CD4-positive, alpha-beta memory T cell (primary cell): ENCODE results near the gene CCDC90B. TPM values are rescaled to one million over a fixed set of nuclear protein-coding genes. Genes with fewer than 3 reads are reported as not detected.
"Not testable (repeated sequence)": the region's sequence is repeated elsewhere in the genome, so short reads cannot be mapped to it uniquely, and the experiment has no call there.

ENCODE experiments used
- CTCF ChIA-PET: fragments of 350-600 bp; sonication (Branson Sonifier 250); formaldehyde crosslinking; loops from one replicate; lab custom pipeline; 2021; ENCODE audit warnings: inconsistent platforms; ENCODE audit not compliant: partially characterized antibody; lab: Charles Lee
- POLR2A ChIA-PET: fragments of 350-600 bp; sonication (Branson Sonifier 250); formaldehyde crosslinking; loops from one replicate; lab custom pipeline; 2021; ENCODE audit not compliant: partially characterized antibody; lab: Charles Lee
- DNase-seq, 5 donors: peaks; one replicate each; pipeline versions ENCODE4 v3.0.0 to v3.0.0-alpha.2; 2020 to 2022; ENCODE audit warnings: mixed read lengths in 1 of 5
- H3K27ac ChIP-seq: one replicate; pipeline ENCODE4 v1.7.0; 2013; ENCODE audit warnings: low read depth, low read length
- H3K27me3 ChIP-seq: 2 replicates; pipeline ENCODE4 v1.7.0; 2013; ENCODE audit warnings: mild to moderate bottlenecking, low read length, moderate library complexity; ENCODE audit not compliant: insufficient read depth
- H3K36me3 ChIP-seq: 2 replicates; pipeline ENCODE4 v1.7.0; 2013; ENCODE audit warnings: mild to moderate bottlenecking, low read length, moderate library complexity; ENCODE audit not compliant: insufficient read depth
- H3K4me1 ChIP-seq: 2 replicates; pipeline ENCODE4 v1.7.0; 2013; ENCODE audit warnings: mild to moderate bottlenecking, low read length, moderate library complexity; ENCODE audit not compliant: insufficient read depth
- H3K4me3 ChIP-seq, 2 donors: one replicate each; pipeline ENCODE4 v1.7.0; 2013; ENCODE audit warnings: low read length in 2 of 2, mild to moderate bottlenecking in 1 of 2
- H3K9me3 ChIP-seq, 2 donors: one replicate each; pipeline ENCODE4 v1.7.0; 2013; ENCODE audit warnings: low read length in 2 of 2, control low read depth in 1 of 2; ENCODE audit not compliant: control insufficient read depth in 1 of 2
- H3K27ac Mint-ChIP-seq, 7 donors: one replicate each; pipeline ENCODE4 v1.8.0; 2020 to 2021; ENCODE audit warnings: mixed read lengths in 7 of 7, mild to moderate bottlenecking in 6 of 7, inconsistent platforms in 3 of 7, moderate library complexity in 3 of 7
- H3K27me3 Mint-ChIP-seq, 2 donors: one replicate each; pipeline ENCODE4 v1.8.0; 2020 to 2021; ENCODE audit warnings: mixed read lengths in 2 of 2
- H3K36me3 Mint-ChIP-seq, 2 donors: one replicate each; pipeline ENCODE4 v1.8.0; 2020 to 2021; ENCODE audit warnings: mixed read lengths in 2 of 2, inconsistent platforms in 1 of 2, mild to moderate bottlenecking in 1 of 2
- H3K4me1 Mint-ChIP-seq, 4 donors: one replicate each; pipeline ENCODE4 v1.8.0; 2020 to 2021; ENCODE audit warnings: mixed read lengths in 4 of 4, mild to moderate bottlenecking in 1 of 4
- H3K4me3 Mint-ChIP-seq, 8 donors: one replicate each; pipeline ENCODE4 v1.8.0; 2020 to 2021; ENCODE audit warnings: mixed read lengths in 8 of 8, mild to moderate bottlenecking in 7 of 8, moderate library complexity in 6 of 8, inconsistent platforms in 3 of 8
- H3K9me3 Mint-ChIP-seq, 8 donors: one replicate each; pipeline ENCODE4 v1.8.0; 2020 to 2021; ENCODE audit warnings: mixed read lengths in 8 of 8, mild to moderate bottlenecking in 5 of 8, inconsistent platforms in 3 of 8, moderate library complexity in 1 of 8
- intact Hi-C: fragments of 100-400 bp; cut with micrococcal nuclease; formaldehyde crosslinking; loops from one replicate; pipeline ENCODE4 v1.15.1; 2023
- polyA plus RNA-seq, 2 donors: library from polyadenylated mRNA; unstranded; fragments of 300-500 nt; fragmentation: Illumina TruSeq; gene quantifications; one replicate each; pipeline ENCODE4 v1.2.3, GENCODE V29; 2021
- total RNA-seq, 2 experiments: library from RNA; stranded (reverse); gene quantifications; one replicate each; pipeline ENCODE4 v1.2.3, GENCODE V29; 2021

CCDC90B gene
- total and polyA plus RNA-seq, 4 experiments from 2014 or later: 37.6 to 79.5 (median 49.4) TPM

GRCh38 chr11:83278351-83278750, 7.8 kb downstream of the CCDC90B start:
- Histone ChIP-seq H3K4me1 (peaks cover 17% of the 10 kb centered on the region), H3K27ac (no peak overlapping the region), H3K4me3 (no peak overlapping the region), H3K9me3 (no peaks in the 10 kb centered on the region), H3K36me3 (peaks cover 26% of the 10 kb centered on the region), H3K27me3 (no peaks in the 10 kb centered on the region)
- DNase-seq: no peak
- H3K4me1 Mint-ChIP-seq: peaks cover 18 to 24% (median 20%) of the 10 kb centered on the region in 4 donors
- H3K36me3 Mint-ChIP-seq: peaks cover 38 to 56% of the 10 kb centered on the region in 2 donors
- no peak overlapping the region for H3K27ac Mint-ChIP-seq
- no peaks in the 10 kb centered on the region for H3K9me3 Mint-ChIP-seq
- CTCF ChIA-PET: no interaction called here
- intact Hi-C loops: no loop called here
- H3K27me3 Mint-ChIP-seq: no peaks in the 10 kb centered on the region
- H3K4me3 Mint-ChIP-seq: no peak overlapping the region
- POLR2A ChIA-PET: no interaction called here

GRCh38 chr11:83275888-83276641, 10.1 kb downstream of the CCDC90B start:
- Histone ChIP-seq H3K4me1 (no peaks in the 10 kb centered on the region), H3K27ac (no peak overlapping the region), H3K9me3 (no peaks in the 10 kb centered on the region), H3K36me3 (peaks cover 34% of the 10 kb centered on the region), H3K27me3 (no peaks in the 10 kb centered on the region), H3K4me3 (no peak overlapping the region)
- Mint-ChIP-seq H3K4me3 (no peak overlapping the region), H3K36me3 (peaks cover 51 to 70% of the 10 kb centered on the region in 2 donors), H3K27me3 (no peaks in the 10 kb centered on the region), H3K9me3 (peaks cover 0 to 6% (median 0%) of the 10 kb centered on the region in 8 donors), H3K4me1 (peaks cover 8 to 14% (median 12%) of the 10 kb centered on the region in 4 donors), H3K27ac (no peak overlapping the region)
- POLR2A ChIA-PET: interaction anchor here (0.6 to 0.7 kb wide), 2 partner anchors 10 to 1626 kb away, joined by 3 to 4 read pairs; partner anchors contain the start of gene CCDC90B
- CTCF ChIA-PET: interaction anchor here (1.0 to 2.3 kb wide), 3 partner anchors 16 to 409 kb away, joined by 3 to 7 read pairs (median 3); no protein-coding TSS in a partner anchor
- intact Hi-C loops: no loop called here
- no peak for DNase-seq

GRCh38 chr11:83272627-83273026, 13.5 kb downstream of the CCDC90B start:
- peaks cover 27% of the 10 kb centered on the region for H3K36me3 ChIP-seq

GRCh38 chr11:83271734-83272133, 14.4 kb downstream of the CCDC90B start:
- H3K4me1 ChIP-seq, H3K27me3 ChIP-seq, DNase-seq, intact Hi-C loops, H3K27ac Mint-ChIP-seq, H3K9me3 Mint-ChIP-seq, H3K9me3 ChIP-seq, POLR2A ChIA-PET, H3K4me3 Mint-ChIP-seq, H3K27me3 Mint-ChIP-seq, CTCF ChIA-PET, H3K4me3 ChIP-seq, H3K27ac ChIP-seq: not testable (repeated sequence)
- H3K36me3 Mint-ChIP-seq: peaks cover 61 to 83% of the 10 kb centered on the region in 2 donors
- H3K4me1 Mint-ChIP-seq: peaks cover 18 to 25% (median 20%) of the 10 kb centered on the region in 4 donors
- H3K36me3 ChIP-seq: peaks cover 27% of the 10 kb centered on the region

More at GRCh38 chr11:83272627-83273026, 13.5 kb downstream of the CCDC90B start:
- ChIA-PET POLR2A (no interaction called here), CTCF (no interaction called here)
- H3K4me3 Mint-ChIP-seq: no peak overlapping the region
- peaks cover 0 to 6% (median 0%) of the 10 kb centered on the region in 8 donors for H3K9me3 Mint-ChIP-seq
- Histone ChIP-seq H3K27me3 (no peaks in the 10 kb centered on the region), H3K4me1 (no peaks in the 10 kb centered on the region), H3K9me3 (no peaks in the 10 kb centered on the region), H3K27ac (no peak overlapping the region), H3K4me3 (no peak overlapping the region)
- H3K27ac Mint-ChIP-seq: no peak overlapping the region
- intact Hi-C loops: no loop called here
- H3K36me3 Mint-ChIP-seq: peaks cover 59 to 77% of the 10 kb centered on the region in 2 donors
- H3K27me3 Mint-ChIP-seq: no peaks in the 10 kb centered on the region
- peaks cover 17 to 21% (median 19%) of the 10 kb centered on the region in 4 donors for H3K4me1 Mint-ChIP-seq
- DNase-seq: no peak

- intact Hi-C loops, H3K9me3 ChIP-seq, H3K27me3 Mint-ChIP-seq, POLR2A ChIA-PET, CTCF ChIA-PET, H3K4me3 Mint-ChIP-seq, DNase-seq, H3K27ac ChIP-seq, H3K9me3 Mint-ChIP-seq, H3K4me3 ChIP-seq, H3K27me3 ChIP-seq, H3K4me1 ChIP-seq: not testable (repeated sequence)
- Mint-ChIP-seq H3K36me3 (peaks cover 68 to 83% of the 10 kb centered on the region in 2 donors), H3K4me1 (peaks cover 15 to 25% (median 20%) of the 10 kb centered on the region in 4 donors), H3K27ac (peak overlapping the region in 3 of 7 donors; percentile 55 to 80 (median 55))
- H3K36me3 ChIP-seq: peaks cover 22% of the 10 kb centered on the region
These were observed 17.1 kb downstream of the CCDC90B start for GRCh38 chr11:83269080-83269479.

GRCh38 chr11:83265331-83265730, 20.8 kb downstream of the CCDC90B start:
- Mint-ChIP-seq H3K9me3 (no peaks in the 10 kb centered on the region), H3K4me1 (peaks cover 11 to 23% (median 14%) of the 10 kb centered on the region in 4 donors), H3K36me3 (peaks cover 60 to 81% of the 10 kb centered on the region in 2 donors), H3K27ac (no peak overlapping the region), H3K4me3 (no peak overlapping the region), H3K27me3 (no peaks in the 10 kb centered on the region)
- intact Hi-C loops: no loop called here
- Histone ChIP-seq H3K4me3 (no peak overlapping the region), H3K9me3 (no peaks in the 10 kb centered on the region), H3K4me1 (no peaks in the 10 kb centered on the region), H3K27me3 (no peaks in the 10 kb centered on the region), H3K27ac (no peak overlapping the region), H3K36me3 (peaks cover 31% of the 10 kb centered on the region)
- ChIA-PET POLR2A (no interaction called here), CTCF (interaction anchor here (1.6 kb wide), 1 partner anchor 27 kb away, joined by 6 read pairs; no protein-coding TSS in a partner anchor)
- no peak for DNase-seq

GRCh38 chr11:83259559-83259958, 26.6 kb downstream of the CCDC90B start:
- no peaks in the 10 kb centered on the region for H3K4me1 ChIP-seq
- DNase-seq: no peak
- no peaks in the 10 kb centered on the region for H3K27me3 ChIP-seq
- peak overlapping the region in 1 of 7 donors; percentile 86 for H3K27ac Mint-ChIP-seq
- no peaks in the 10 kb centered on the region for H3K9me3 Mint-ChIP-seq
- no peaks in the 10 kb centered on the region for H3K27me3 Mint-ChIP-seq
- POLR2A ChIA-PET: no interaction called here
- H3K27ac ChIP-seq: no peak overlapping the region
- no peak overlapping the region for H3K4me3 ChIP-seq
- H3K36me3 Mint-ChIP-seq: peaks cover 30 to 57% of the 10 kb centered on the region in 2 donors
- no peaks in the 10 kb centered on the region for H3K9me3 ChIP-seq
- no peak overlapping the region for H3K4me3 Mint-ChIP-seq
- H3K4me1 Mint-ChIP-seq: no peaks in the 10 kb centered on the region
- peaks cover 25% of the 10 kb centered on the region for H3K36me3 ChIP-seq
- CTCF ChIA-PET: no interaction called here
- intact Hi-C loops: no loop called here
